Right renal cortex interstitium (tissue), 3 donors: Measurements from ENCODE around the gene SNED1. TPM values are rescaled to one million over a fixed set of nuclear protein-coding genes. Genes with fewer than 3 reads are reported as not detected.
"Not testable (repeated sequence)": the region's sequence is repeated elsewhere in the genome, so short reads cannot be mapped to it uniquely, and the experiment has no call there.

Source experiments
- DNase-seq, 3 donors: peaks; one replicate each; pipeline ENCODE4 v3.0.0-alpha.2; 2013; ENCODE audit warnings: low read depth in 3 of 3, low spot score in 2 of 3
- polyA plus RNA-seq, 3 donors: library from polyadenylated mRNA; unstranded; fragments of 120-200 nt; gene quantifications; one replicate each; pipeline ENCODE4 v1.2.1, GENCODE V29; 2013; ENCODE audit not compliant: insufficient read length in 3 of 3

The SNED1 gene
- polyA plus RNA-seq, 3 donors = 6.2 to 7.4 (median 6.6) TPM

- DNase-seq = not testable (repeated sequence)
These were observed 106.2 kb downstream of the SNED1 start for GRCh38 chr2:241104611-241105010.

- no peak for DNase-seq
These were observed 107.2 kb downstream of the SNED1 start for GRCh38 chr2:241105641-241106040.

- DNase-seq = no peak
These were observed 108.8 kb downstream of the SNED1 start for GRCh38 chr2:241107031-241107783.

- no peak for DNase-seq
These were observed 110.1 kb downstream of the SNED1 start for GRCh38 chr2:241108271-241109209.

GRCh38 chr2:241109210-241110088 is 111.0 kb downstream of the SNED1 start:
- DNase-seq = no peak

GRCh38 chr2:241110089-241110606 is 111.7 kb downstream of the SNED1 start:
- DNase-seq = no peak

GRCh38 chr2:241110607-241111439 is 112.4 kb downstream of the SNED1 start:
- DNase-seq = no peak

- DNase-seq = no peak
These were observed 113.0 kb downstream of the SNED1 start for GRCh38 chr2:241111440-241111805.

- DNase-seq = no peak
These were observed 113.6 kb downstream of the SNED1 start for GRCh38 chr2:241112046-241112445.

- no peak for DNase-seq
These were observed 114.2 kb downstream of the SNED1 start for GRCh38 chr2:241112592-241112991.

- DNase-seq = no peak
These were observed 116.4 kb downstream of the SNED1 start for GRCh38 chr2:241114836-241115235.

GRCh38 chr2:241115361-241115760 is 116.9 kb downstream of the SNED1 start:
- DNase-seq = no peak

GRCh38 chr2:241116606-241117560 is 118.5 kb downstream of the SNED1 start:
- DNase-seq = no peak

GRCh38 chr2:241118737-241119505 is 120.5 kb downstream of the SNED1 start:
- no peak for DNase-seq

- DNase-seq = no peak
These were observed 122.0 kb downstream of the SNED1 start for GRCh38 chr2:241120440-241120839.

- no peak for DNase-seq
These were observed 122.6 kb downstream of the SNED1 start for GRCh38 chr2:241121008-241121407.

- no peak for DNase-seq
These were observed 124.1 kb downstream of the SNED1 start for GRCh38 chr2:241122376-241123002.
